Right kidney (tissue), 9 donors: ENCODE results near the gene SMPD1.

Experiments used
- DNase-seq: peaks from one replicate; pipeline ENCODE4 v3.0.0-alpha.2; 2016
- long read RNA-seq, 8 donors: transcript quantifications; one replicate each; lab custom pipeline, GENCODE V29; 2026

Gene SMPD1
- long read RNA-seq, donor 1, transcript SMPD1-201 (6 exons, 2,452 nt): major isoform, 6 of 8 reads
- long read RNA-seq, donor 1, partial matches to known transcripts: 0 of 8 reads
- long read RNA-seq, donor 1, other reads (novel, unspliced or antisense): 0 of 8 reads
- long read RNA-seq, donor 2, transcript SMPD1-201 (6 exons, 2,452 nt): major isoform, 5 of 5 reads
- long read RNA-seq, donor 2, partial matches to known transcripts: 0 of 5 reads
- long read RNA-seq, donor 2, other reads (novel, unspliced or antisense): 0 of 5 reads
- long read RNA-seq, donor 3, partial matches to known transcripts: 0 of 7 reads
- long read RNA-seq, donor 3, other reads (novel, unspliced or antisense): 0 of 7 reads
- long read RNA-seq, donor 4, transcript SMPD1-201 (6 exons, 2,452 nt): major isoform, 9 of 10 reads
- long read RNA-seq, donor 4, partial matches to known transcripts: 0 of 10 reads
- long read RNA-seq, donor 4, other reads (novel, unspliced or antisense): 0 of 10 reads
- long read RNA-seq, donor 5, transcript SMPD1-201 (6 exons, 2,452 nt): major isoform, 9 of 10 reads
- long read RNA-seq, donor 5, partial matches to known transcripts: 0 of 10 reads
- long read RNA-seq, donor 5, other reads (novel, unspliced or antisense): 0 of 10 reads
- long read RNA-seq, donor 6, partial matches to known transcripts: 0 of 5 reads
- long read RNA-seq, donor 6, other reads (novel, unspliced or antisense): 0 of 5 reads
- long read RNA-seq, donor 7, transcript SMPD1-201 (6 exons, 2,452 nt): major isoform, 10 of 29 reads
- long read RNA-seq, donor 7, partial matches to known transcripts: 16 of 29 reads
- long read RNA-seq, donor 7, other reads (novel, unspliced or antisense): 0 of 29 reads
- long read RNA-seq, donor 8, transcript SMPD1-201 (6 exons, 2,452 nt): major isoform, 9 of 10 reads
- long read RNA-seq, donor 8, partial matches to known transcripts: 0 of 10 reads
- long read RNA-seq, donor 8, other reads (novel, unspliced or antisense): 0 of 10 reads

DNA sequence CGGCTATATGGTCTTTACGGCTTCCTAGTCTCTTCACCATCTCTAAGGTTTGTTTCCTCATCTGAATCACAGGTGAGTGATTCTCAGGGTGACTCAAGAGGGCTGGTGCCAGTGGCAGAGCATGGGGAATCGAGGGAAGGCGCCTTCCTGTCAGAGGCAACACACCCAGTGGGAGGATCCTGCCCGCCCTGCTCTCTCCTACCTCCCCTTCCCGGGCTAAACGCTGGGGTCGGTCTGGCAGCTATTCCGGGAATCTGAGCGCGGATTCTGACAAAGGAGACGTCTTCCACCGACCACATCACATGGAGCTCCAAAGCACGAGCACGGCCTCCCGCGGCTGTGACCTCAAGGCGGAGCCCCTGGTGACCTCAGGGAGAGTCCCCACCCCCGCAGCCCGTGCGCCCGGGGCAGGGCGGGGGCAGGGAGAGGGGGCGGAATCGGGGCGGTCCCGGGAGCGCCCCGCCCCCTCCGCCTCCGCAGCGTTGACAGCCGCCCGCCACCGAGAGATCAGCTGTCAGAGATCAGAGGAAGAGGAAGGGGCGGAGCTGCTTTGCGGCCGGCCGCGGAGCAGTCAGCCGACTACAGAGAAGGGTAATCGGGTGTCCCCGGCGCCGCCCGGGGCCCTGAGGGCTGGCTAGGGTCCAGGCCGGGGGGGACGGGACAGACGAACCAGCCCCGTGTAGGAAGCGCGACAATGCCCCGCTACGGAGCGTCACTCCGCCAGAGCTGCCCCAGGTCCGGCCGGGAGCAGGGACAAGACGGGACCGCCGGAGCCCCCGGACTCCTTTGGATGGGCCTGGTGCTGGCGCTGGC is at the start of gene SMPD1:
TSS of gene SMPD1 (plus strand) at position 570 of the 813 bp plus-strand sequence. CDS start at position 695, 125 bp downstream.
- peak; percentile 93 for DNase-seq

DNA sequence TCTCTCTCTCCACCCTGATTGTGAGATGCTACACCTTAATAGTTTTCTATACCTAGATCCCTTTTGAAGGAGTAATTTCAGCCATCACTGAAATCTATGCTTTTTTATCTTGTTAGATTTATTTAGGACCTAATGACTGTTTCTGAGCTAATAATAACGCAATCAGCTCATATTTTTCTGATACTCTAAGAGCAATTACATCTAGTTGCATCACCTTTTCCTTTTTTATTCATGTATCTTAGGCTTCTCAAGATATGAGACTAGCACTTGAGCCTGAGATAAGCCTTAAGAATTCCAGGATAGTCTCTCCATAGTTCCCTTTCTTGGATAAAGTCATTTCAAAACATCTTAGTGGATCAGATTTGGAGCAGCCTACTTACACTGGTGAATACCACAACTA is 44.9 kb upstream of the SMPD1 start:
- DNase-seq: no peak

GRCh38 chr11:6350043-6350442 is 40.2 kb upstream of the SMPD1 start:
- DNase-seq: no peak

GRCh38 chr11:6350486-6350885 is 39.8 kb upstream of the SMPD1 start:
- no peak for DNase-seq

DNA sequence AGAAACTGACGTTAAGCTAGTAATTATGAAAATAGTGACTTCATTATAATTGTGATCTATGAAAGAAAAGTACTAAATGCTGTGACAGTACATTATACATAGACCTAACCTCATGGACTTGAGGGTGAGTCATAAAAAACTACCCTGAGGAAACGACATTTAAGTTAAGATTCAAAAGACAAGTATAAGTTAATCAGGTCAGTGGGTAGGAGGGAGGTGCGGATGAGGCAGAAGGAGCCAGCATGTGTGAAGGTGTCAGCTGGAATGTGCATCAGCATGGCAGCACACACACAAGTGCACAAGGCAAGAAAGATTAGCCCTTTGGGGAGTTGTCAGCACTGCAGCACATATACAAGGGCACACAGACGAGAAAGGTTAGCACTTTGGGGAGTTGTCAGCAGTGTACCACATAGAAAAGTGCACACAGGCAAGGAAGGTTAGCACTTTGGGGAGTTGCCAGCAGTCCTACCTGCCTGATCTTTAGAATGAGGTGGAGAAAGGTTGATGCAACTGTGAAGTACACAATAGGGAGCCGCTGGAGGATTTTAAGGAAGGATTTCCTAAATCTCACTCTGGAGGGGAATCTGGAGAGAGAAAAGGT is 38.4 kb upstream of the SMPD1 start:
- DNase-seq: no peak

- peak; percentile 55 for DNase-seq
These were observed 36.8 kb upstream of the SMPD1 start for GRCh38 chr11:6353367-6353987.

- peak; percentile 27 for DNase-seq
These were observed 35.4 kb upstream of the SMPD1 start for GRCh38 chr11:6354651-6355485.

GRCh38 chr11:6356503-6357055 is 33.7 kb upstream of the SMPD1 start:
- DNase-seq: no peak

DNA sequence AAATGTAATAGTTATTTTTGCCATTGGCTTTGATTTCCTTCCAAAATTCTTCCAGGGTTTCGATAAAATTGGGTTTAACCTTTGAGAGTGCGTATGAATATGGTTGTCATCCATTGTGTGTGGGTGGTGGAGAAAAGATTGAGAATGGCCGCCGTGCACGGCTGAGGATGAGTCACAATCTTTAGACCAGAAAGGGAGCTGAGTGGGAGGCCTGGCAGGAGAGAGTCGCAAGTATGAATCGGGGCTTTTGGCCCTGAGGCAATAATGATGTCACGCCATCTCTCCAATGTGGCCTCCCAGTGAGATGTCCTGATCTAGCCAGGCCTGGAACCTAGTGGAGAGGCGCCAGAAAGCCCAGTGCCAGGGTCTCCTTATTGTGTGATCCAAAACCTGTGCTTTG is 33.1 kb upstream of the SMPD1 start:
- DNase-seq: no peak

DNA sequence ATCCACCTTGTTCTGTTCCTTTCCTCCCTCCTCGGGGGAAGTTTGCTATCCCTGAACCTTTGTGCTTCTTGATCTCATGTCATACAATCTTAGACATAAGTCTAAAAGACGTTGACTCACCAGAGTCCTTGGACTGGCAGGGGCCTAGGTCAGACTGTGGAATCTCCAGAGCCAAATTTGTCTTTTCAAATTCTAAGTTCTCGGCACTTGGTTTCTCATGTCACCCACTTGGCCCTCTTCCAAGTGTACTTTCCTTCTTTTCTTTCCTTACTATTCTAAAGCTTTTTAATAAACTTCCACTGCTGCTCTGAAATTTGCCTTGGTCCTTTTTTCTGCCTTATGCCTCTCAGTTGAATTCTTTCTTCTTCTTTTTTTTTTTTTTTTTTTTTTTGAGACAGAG is 30.1 kb upstream of the SMPD1 start:
- DNase-seq: no peak

GRCh38 chr11:6362185-6362872 is 27.9 kb upstream of the SMPD1 start:
- no peak for DNase-seq

- peak; percentile 41 for DNase-seq
These were observed 27.2 kb upstream of the SMPD1 start for GRCh38 chr11:6362873-6363678.

DNA sequence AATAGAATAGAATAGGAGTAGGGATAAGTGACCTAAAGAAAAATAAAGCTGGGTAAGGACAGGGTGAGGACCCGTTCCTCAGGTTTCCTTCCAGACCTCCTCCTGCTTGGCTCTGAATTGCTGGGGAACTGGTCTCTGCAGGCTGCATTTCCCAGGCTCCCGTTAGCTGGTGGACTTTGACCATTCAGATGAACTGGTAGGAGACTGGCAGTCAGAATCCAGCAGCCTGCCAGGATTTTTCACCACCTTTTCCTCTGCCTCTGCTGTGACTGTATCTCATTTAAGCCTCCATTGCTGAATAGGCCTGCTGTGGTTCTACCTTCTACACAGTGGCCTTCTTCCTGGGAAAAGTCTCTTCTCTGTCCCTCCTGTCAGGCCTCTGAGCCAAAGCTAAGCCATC is 24.6 kb upstream of the SMPD1 start:
- DNase-seq: no peak

DNA sequence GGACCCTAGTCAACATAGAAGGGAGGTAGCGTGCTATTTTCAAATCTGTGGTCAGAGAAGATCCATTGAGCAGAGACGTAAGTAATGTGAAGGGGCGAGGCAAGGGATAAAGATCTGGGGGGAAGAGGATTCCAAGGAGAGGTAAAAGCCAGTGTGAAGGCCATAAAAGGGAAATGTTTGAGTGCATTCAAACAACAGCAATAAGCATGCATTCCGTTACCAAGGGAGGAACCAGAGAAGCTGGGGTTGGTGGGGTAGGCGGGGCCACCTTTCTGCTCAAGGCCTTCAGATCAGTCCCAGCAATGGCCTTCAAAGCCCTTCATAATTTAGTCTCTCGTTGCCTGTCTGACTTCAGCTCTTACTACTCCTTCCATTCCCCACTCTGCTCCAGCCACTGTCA is 18.4 kb upstream of the SMPD1 start:
- no peak for DNase-seq

DNA sequence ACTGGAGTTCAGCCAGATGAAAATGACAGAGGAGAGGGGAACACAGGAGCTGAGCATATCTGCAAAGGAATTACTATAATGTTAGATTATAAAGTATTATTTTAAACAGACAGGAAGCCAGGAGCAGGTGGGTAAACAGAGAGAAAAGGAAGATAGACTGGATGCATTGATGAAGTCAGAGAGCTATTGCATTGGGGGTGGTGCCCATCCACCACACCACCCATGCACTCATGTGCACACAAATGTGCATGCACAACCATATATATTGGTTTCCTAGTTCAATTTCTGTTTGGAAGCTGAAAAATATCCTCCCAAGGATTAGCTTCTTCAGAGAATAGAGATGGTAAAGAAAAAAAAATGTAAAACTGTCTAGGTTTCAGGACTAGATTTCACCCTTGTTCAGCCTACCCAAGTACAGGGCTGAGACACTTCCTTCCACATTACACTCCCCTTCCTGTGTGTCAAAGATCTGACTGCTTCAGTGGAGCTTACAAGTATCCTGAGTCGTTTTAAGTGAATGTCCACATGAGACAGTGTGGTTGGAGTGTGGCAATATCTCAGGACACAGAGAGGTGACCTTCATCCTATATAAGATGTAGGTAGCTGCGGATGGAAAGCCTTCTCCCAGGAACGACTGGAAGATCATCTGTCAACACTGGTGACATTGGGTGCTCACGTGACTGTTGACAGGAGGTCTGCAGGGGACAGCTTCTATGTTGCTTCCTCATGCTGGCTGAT is 12.2 kb upstream of the SMPD1 start:
- DNase-seq: no peak

- no peak for DNase-seq
These were observed 11.7 kb upstream of the SMPD1 start for GRCh38 chr11:6378640-6378989.

- DNase-seq: no peak
These were observed 5.1 kb upstream of the SMPD1 start for GRCh38 chr11:6385046-6385777.
